ENCODE results near the gene AKAP8L. TPM values are rescaled to one million over a fixed set of nuclear protein-coding genes. Genes with fewer than 3 reads are reported as not detected.

AKAP8L gene
- polyA plus RNA-seq, 1 of the 3 experiments (the other 2 are of a cell fraction) = 44.7 TPM

- TF ChIP-seq REST (IDR thresholded peaks at IDR 0.05; ENCODE audit: low read depth, low read length) (no peak), RXRA (IDR thresholded peaks at IDR 0.05; ENCODE audit: borderline replicate concordance, low read depth) (no peak), GATA2 (CRISPR knock-in tag; IDR thresholded peaks at IDR 0.05) (no peak), SMC3 (IDR thresholded peaks at IDR 0.05; ENCODE audit: low read depth, low read length) (no peak), RAD21 (IDR thresholded peaks at IDR 0.05; ENCODE audit: low read length) (no peak), PBX3 (IDR thresholded peaks at IDR 0.05) (no peak), TEAD4 (IDR thresholded peaks at IDR 0.05; ENCODE audit: borderline replicate concordance, insufficient read depth) (no peak), USF1 (IDR thresholded peaks at IDR 0.05; ENCODE audit: borderline replicate concordance, low read depth) (no peak), MEF2A (IDR thresholded peaks at IDR 0.05; ENCODE audit: borderline replicate concordance, low read depth) (no peak)
Observed at GRCh38 chr19:15372891-15373301, 45.9 kb downstream of the AKAP8L start (continued).

- POLR2A ChIA-PET = interaction anchor here (0.5 kb wide), 1 partner anchor 35 kb away, joined by 4 read pairs; no protein-coding TSS in a partner anchor
- no peak for DNase-seq
Observed at GRCh38 chr19:15372470-15372869, 46.3 kb downstream of the AKAP8L start.

More at GRCh38 chr19:15372470-15372869, 46.3 kb downstream of the AKAP8L start:
- H3K79me2 ChIP-seq (ENCODE audit: insufficient read depth) = peaks cover 57% of the 10 kb centered on the region
- no peaks in the 10 kb centered on the region for H3F3A ChIP-seq (replicated peaks; ENCODE audit: insufficient read depth)
- H3K9me3 ChIP-seq = no peaks in the 10 kb centered on the region
- no peaks in the 10 kb centered on the region for H3K9me2 ChIP-seq
- H3K4me2 ChIP-seq = no peak overlapping the region
- H3K9ac ChIP-seq = no peak overlapping the region
- TF ChIP-seq NFIC (IDR thresholded peaks at IDR 0.05; ENCODE audit: borderline replicate concordance) = no peak
- TF ChIP-seq RCOR1 (IDR thresholded peaks at IDR 0.05; ENCODE audit: low read length) = no peak
- no peak for TF ChIP-seq TCF12 (IDR thresholded peaks at IDR 0.05)
- no peak for TF ChIP-seq YY1 (IDR thresholded peaks at IDR 0.05; ENCODE audit: low read depth)
- no peak for TF ChIP-seq TAF1 (IDR thresholded peaks at IDR 0.05; ENCODE audit: borderline replicate concordance, low read depth, low read length)
- H3K27ac ChIP-seq (ENCODE audit: low read depth in 2 of 2, low read length in 1 of 2) = no peak overlapping the region
- peaks cover 9 to 17% of the 10 kb centered on the region in 2 experiments; a peak in 1 of 4 replicates for H3K4me1 ChIP-seq (ENCODE audit: control insufficient read depth in 1 of 2, insufficient read depth in 2 of 2, low read depth in 1 of 2, low read length in 1 of 2)
- 97% methylated on average over 14 of the region's 14 CpGs for WGBS (ENCODE audit: low lambda C conversion rate)
- H3K27me3 ChIP-seq (ENCODE audit: insufficient read depth) = no peaks in the 10 kb centered on the region
- H2AFZ ChIP-seq (ENCODE audit: low read depth) = no peak overlapping the region
- peaks cover 49% of the 10 kb centered on the region for H4K20me1 ChIP-seq (ENCODE audit: insufficient read depth)
- CTCF ChIA-PET = no interaction called here
- no peak overlapping the region for H3K4me3 ChIP-seq (ENCODE audit: low read depth in 2 of 2, low read length in 1 of 2)
- peaks cover 25 to 61% of the 10 kb centered on the region in 2 experiments for H3K36me3 ChIP-seq (replicated peaks in 1 of 2; ENCODE audit: control insufficient read depth in 1 of 2, insufficient read depth in 2 of 2, low read length in 1 of 2)

Data from SK-N-SH (cell line).